HepG2 (cell line): ENCODE measurements around the gene FAAP100. TPM values are rescaled to one million over a fixed set of nuclear protein-coding genes. Genes with fewer than 3 reads are reported as not detected.

Experiments
- AGO1 ChIP-seq: fragments of 200-400 bp; formaldehyde crosslinking; IDR thresholded peaks from 2 replicates; pipeline ENCODE4 v1.6.1; 2017; ENCODE audit warnings: mild to moderate bottlenecking, low read depth, low read length, moderate library complexity; ENCODE audit not compliant: poor library complexity, severe bottlenecking
- AGO2 ChIP-seq: fragments of 200-400 bp; formaldehyde crosslinking; optimal IDR thresholded peaks from 2 replicates; pipeline ENCODE3; 2017; ENCODE audit warnings: mild to moderate bottlenecking, low read depth, low read length, moderate library complexity
- ATF4 ChIP-seq, 2 experiments: fragments of 450-650 bp in 1 of 2; sonication (generic) in 1 of 2; formaldehyde crosslinking; IDR thresholded peaks; 2 replicates each; pipeline versions ENCODE4 v1.5.0 to v1.8.0; 2020 to 2022; ENCODE audit warnings: mild to moderate bottlenecking in 1 of 2, missing genetic modification reagents in 1 of 2
- ATRX ChIP-seq: sonication (generic); formaldehyde crosslinking; IDR thresholded peaks from 2 replicates; pipeline ENCODE4 v1.4.0; 2020; ENCODE audit warnings: missing genetic modification reagents, borderline replicate concordance
- ELF1 ChIP-seq: sonication (generic); formaldehyde crosslinking; IDR thresholded peaks from 2 replicates; pipeline ENCODE4 v1.4.0; 2020; ENCODE audit warnings: missing genetic modification reagents
- FOXO1 ChIP-seq: sonication (generic); formaldehyde crosslinking; IDR thresholded peaks from 2 replicates; pipeline ENCODE4 v1.4.0; 2020; ENCODE audit warnings: missing genetic modification reagents
- GABPB1 ChIP-seq: IDR thresholded peaks from 2 replicates; pipeline ENCODE4 v1.6.1; 2016; ENCODE audit warnings: mild to moderate bottlenecking, missing genetic modification reagents, moderate library complexity, missing compliant biosample characterization
- GTF2F1 ChIP-seq: fragments of 150-350 bp; IDR thresholded peaks from 2 replicates; pipeline ENCODE4 v1.6.1; 2014; ENCODE audit warnings: low read length
- HDAC6 ChIP-seq: fragments of 200-600 bp; sonication (generic); IDR thresholded peaks from 2 replicates; pipeline ENCODE4 v1.7.0; 2017; ENCODE audit warnings: mild to moderate bottlenecking, antibody characterized with exemption, low read length, low read depth
- HNRNPUL1 ChIP-seq: fragments of 200-400 bp; formaldehyde crosslinking; IDR thresholded peaks from 2 replicates; pipeline ENCODE4 v1.6.1; 2017; ENCODE audit warnings: low read depth, mild to moderate bottlenecking, low read length, moderate library complexity
- KLF9 ChIP-seq: IDR thresholded peaks from 2 replicates; pipeline ENCODE4 v1.6.1; 2016; ENCODE audit warnings: low read depth
- MAFF ChIP-seq: IDR thresholded peaks from 2 replicates; pipeline ENCODE4 v1.6.1; 2011; ENCODE audit warnings: low read depth, low read length, improper control_type of control experiment
- MED13 ChIP-seq: sonication (generic); formaldehyde crosslinking; IDR thresholded peaks from 2 replicates; pipeline ENCODE4 v1.5.0; 2020; ENCODE audit warnings: missing genetic modification reagents
- NFYB ChIP-seq: sonication (generic); formaldehyde crosslinking; IDR thresholded peaks from 2 replicates; pipeline ENCODE4 v1.4.0; 2020; ENCODE audit warnings: missing genetic modification reagents
- POLR2AphosphoS5 ChIP-seq: IDR thresholded peaks from 2 replicates; pipeline ENCODE4 v1.6.1; 2012; ENCODE audit warnings: low read depth, low read length
- PPARG ChIP-seq: conservative IDR thresholded peaks from 2 replicates; pipeline ENCODE4 v1.6.1; 2016; ENCODE audit warnings: missing biosample characterization, missing genetic modification reagents
- RBAK ChIP-seq: sonication (generic); formaldehyde crosslinking; IDR thresholded peaks from 2 replicates; pipeline ENCODE4 v1.5.1; 2020; ENCODE audit warnings: mild to moderate bottlenecking, missing genetic modification reagents
- SMYD3 ChIP-seq: sonication (generic); formaldehyde crosslinking; IDR thresholded peaks from 2 replicates; pipeline ENCODE4 v1.8.1; 2023; ENCODE audit warnings: mild to moderate bottlenecking, missing genetic modification reagents
- THAP7 ChIP-seq: sonication (generic); formaldehyde crosslinking; IDR thresholded peaks from 2 replicates; pipeline ENCODE4 v1.8.1; 2023; ENCODE audit warnings: mild to moderate bottlenecking, missing genetic modification reagents
- YY1 ChIP-seq: IDR thresholded peaks from 2 replicates; pipeline ENCODE4 v1.6.1; 2011; ENCODE audit warnings: low read length, low read depth, moderate library complexity, mild to moderate bottlenecking; ENCODE audit not compliant: insufficient read depth, insufficient replicate concordance
- ZMYM2 ChIP-seq: sonication (generic); formaldehyde crosslinking; IDR thresholded peaks from 2 replicates; pipeline ENCODE4 v1.8.0; 2022; ENCODE audit warnings: mild to moderate bottlenecking, missing genetic modification reagents
- ZNF326 ChIP-seq: sonication (generic); formaldehyde crosslinking; IDR thresholded peaks from 2 replicates; pipeline ENCODE4 v1.4.0; 2020; ENCODE audit warnings: missing genetic modification reagents, borderline replicate concordance
- ZNF34 ChIP-seq: sonication (generic); formaldehyde crosslinking; IDR thresholded peaks from 2 replicates; pipeline ENCODE4 v1.4.0; 2020; ENCODE audit warnings: mild to moderate bottlenecking, missing genetic modification reagents, borderline replicate concordance
- ZNF468 ChIP-seq: sonication (generic); formaldehyde crosslinking; IDR thresholded peaks from 2 replicates; pipeline ENCODE4 v1.8.0; 2022; ENCODE audit warnings: mild to moderate bottlenecking, moderate library complexity, missing genetic modification reagents
- ZSCAN5A ChIP-seq: sonication (generic); formaldehyde crosslinking; IDR thresholded peaks from 2 replicates; pipeline ENCODE4 v1.8.0; 2022; ENCODE audit warnings: mild to moderate bottlenecking, missing genetic modification reagents, borderline replicate concordance
- ZSCAN9 ChIP-seq: IDR thresholded peaks from 2 replicates; pipeline ENCODE4 v1.6.1; 2016; ENCODE audit warnings: borderline replicate concordance
- polyA plus RNA-seq, 8 experiments: library from polyadenylated mRNA; depleted of rRNA in 3 of 8; stranded (reverse) in 7 of 8; unstranded in 1 of 8; fragments of >200 nt; fragmentation: Illumina TruSeq in 4 of 8; extraction: Trizol in 4 of 8; gene quantifications; 2 replicates each; pipeline versions ENCODE4 v1.2.1 to v1.2.3, GENCODE V29; 2011 to 2016; ENCODE audit warnings: low read depth in 4 of 8, missing spikeins in 1 of 8, mixed read lengths in 1 of 8; ENCODE audit not compliant: insufficient read depth in 1 of 8
- total RNA-seq, 5 experiments: library from RNA; depleted of rRNA; stranded (reverse); fragments of >200 nt; fragmentation: Illumina TruSeq; extraction: Trizol; gene quantifications; 2 replicates each; pipeline ENCODE4 v1.2.3, GENCODE V29; 2016; ENCODE audit warnings: low read depth in 1 of 5
- TF ChIP-seq, protein P1 (sequence below): sonication (generic); formaldehyde crosslinking; IDR thresholded peaks from 2 replicates; pipeline ENCODE4 v1.4.0; 2020; ENCODE audit warnings: low read depth, mild to moderate bottlenecking, missing genetic modification reagents
- TF ChIP-seq, protein P2 (sequence below): sonication (generic); formaldehyde crosslinking; IDR thresholded peaks from 2 replicates; pipeline ENCODE4 v1.5.0; 2020; ENCODE audit warnings: missing genetic modification reagents

Gene FAAP100
- total and polyA plus RNA-seq, 2 of the 13 experiments (the other 11 are each of a cell fraction or from before 2014, with no cell fraction given): 7.6 to 20.8 TPM

DNA sequence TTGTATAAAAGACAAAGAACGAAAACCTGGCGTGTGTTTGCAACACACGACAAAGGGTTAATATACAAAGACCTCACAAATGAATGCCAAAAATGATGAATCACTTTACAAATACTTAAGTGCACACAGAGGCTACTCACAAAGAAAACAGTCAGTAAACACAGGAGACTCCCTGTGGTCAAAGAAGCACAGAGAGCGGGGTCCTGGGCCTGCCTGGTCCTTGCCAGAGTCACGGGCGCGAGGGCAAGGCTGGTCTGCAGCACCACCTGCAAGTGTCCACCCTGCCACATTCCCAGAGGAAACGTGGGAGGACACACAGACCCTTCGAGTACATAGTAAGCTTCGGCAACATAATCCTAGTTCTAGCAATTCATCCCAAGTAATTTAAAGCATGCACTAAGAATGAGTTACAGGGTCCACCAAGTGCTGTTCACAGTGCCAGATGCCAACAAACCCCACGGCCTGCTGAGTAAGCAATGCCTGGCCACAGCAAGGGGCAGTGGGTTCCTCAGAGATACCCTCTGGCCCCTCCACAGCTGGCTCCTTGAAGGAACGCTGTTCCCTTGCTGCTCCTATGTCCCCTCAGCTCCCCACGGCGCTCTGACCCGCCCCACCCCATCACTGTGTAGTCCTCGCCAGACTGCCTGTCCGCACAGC is 24.6 kb upstream of the FAAP100 start (continued):
- 0 out of 2 replicates have a peak, but pooled peaks have one; percentile 30 for TF ChIP-seq PPARG (CRISPR knock-in tag)
- TF ChIP-seq ZNF468: no peak
- TF ChIP-seq ZSCAN9: no peak
- TF ChIP-seq ATF4 (CRISPR knock-in tag; IDR thresholded peaks at IDR 0.05): 0 out of 4 replicates have a peak, but pooled peaks of 1 of the 2 experiments have one; percentile 31
- no peak for TF ChIP-seq AGO1
- TF ChIP-seq ZNF34 (CRISPR knock-in tag): no peak
- TF ChIP-seq HDAC6: no peak
- TF ChIP-seq, protein P1, sequence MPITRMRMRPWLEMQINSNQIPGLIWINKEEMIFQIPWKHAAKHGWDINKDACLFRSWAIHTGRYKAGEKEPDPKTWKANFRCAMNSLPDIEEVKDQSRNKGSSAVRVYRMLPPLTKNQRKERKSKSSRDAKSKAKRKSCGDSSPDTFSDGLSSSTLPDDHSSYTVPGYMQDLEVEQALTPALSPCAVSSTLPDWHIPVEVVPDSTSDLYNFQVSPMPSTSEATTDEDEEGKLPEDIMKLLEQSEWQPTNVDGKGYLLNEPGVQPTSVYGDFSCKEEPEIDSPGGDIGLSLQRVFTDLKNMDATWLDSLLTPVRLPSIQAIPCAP (CRISPR knock-in tag): no peak
- no peak for TF ChIP-seq KLF9 (CRISPR knock-in tag)
- TF ChIP-seq ZSCAN5A (CRISPR knock-in tag): no peak
- TF ChIP-seq POLR2AphosphoS5: no peak
- TF ChIP-seq ZMYM2: no peak
- TF ChIP-seq HNRNPUL1: no peak
- no peak for TF ChIP-seq GTF2F1
- no peak; the same call in 1 of the 2 replicates for TF ChIP-seq GABPB1 (CRISPR knock-in tag)
- no peak for TF ChIP-seq NFYB (CRISPR knock-in tag)
- TF ChIP-seq RBAK: no peak
- TF ChIP-seq, protein P2, sequence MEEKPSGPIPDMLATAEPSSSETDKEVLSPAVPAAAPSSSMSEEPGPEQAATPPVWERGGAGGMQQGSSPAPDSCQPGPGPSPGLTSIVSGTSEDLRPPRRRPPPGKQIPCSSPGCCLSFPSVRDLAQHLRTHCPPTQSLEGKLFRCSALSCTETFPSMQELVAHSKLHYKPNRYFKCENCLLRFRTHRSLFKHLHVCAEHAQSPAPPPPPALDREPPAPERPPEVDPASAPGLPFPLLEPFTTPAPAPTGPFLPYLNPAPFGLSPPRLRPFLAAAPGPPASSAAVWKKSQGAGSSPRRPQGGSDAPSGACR (CRISPR knock-in tag): no peak
- TF ChIP-seq ZNF326 (CRISPR knock-in tag): no peak
- no peak for TF ChIP-seq ATRX (CRISPR knock-in tag)
- no peak for TF ChIP-seq SMYD3 (CRISPR knock-in tag)
- TF ChIP-seq THAP7 (CRISPR knock-in tag): no peak
- no peak for TF ChIP-seq YY1
- no peak for TF ChIP-seq AGO2
- TF ChIP-seq MED13 (CRISPR knock-in tag): no peak
- 0 out of 2 replicates have a peak, but pooled peaks have one; percentile 31 for TF ChIP-seq MAFF
- TF ChIP-seq ELF1: no peak
- TF ChIP-seq FOXO1 (CRISPR knock-in tag): peak; percentile 10; the same call in 1 of the 2 replicates
